Osteoblast (primary cell): ENCODE measurements around the gene NRCAM. TPM values are rescaled to one million over a fixed set of nuclear protein-coding genes. Genes with fewer than 3 reads are reported as not detected.

Experiments used
- DNase-seq: peaks from one replicate; pipeline ENCODE4 v3.0.0; 2011; ENCODE audit warnings: low spot score, mixed read lengths; ENCODE audit not compliant: insufficient read length; ENCODE audit errors: missing footprints
- H2AFZ ChIP-seq: 2 replicates; pipeline ENCODE4 v1.6.0; 2011; ENCODE audit warnings: mild to moderate bottlenecking, low read length
- H3K27ac ChIP-seq: 2 replicates; pipeline ENCODE4 v1.5.1; 2011; ENCODE audit warnings: mild to moderate bottlenecking, low read depth, low read length, moderate library complexity
- H3K27me3 ChIP-seq: 2 replicates; pipeline ENCODE4 v1.6.0; 2012; ENCODE audit warnings: mild to moderate bottlenecking, control low read depth, inconsistent platforms, low read length, moderate library complexity; ENCODE audit not compliant: insufficient read depth
- H3K36me3 ChIP-seq: 2 replicates; pipeline ENCODE4 v1.5.1; 2011; ENCODE audit warnings: mild to moderate bottlenecking, low read length, control low read depth, moderate library complexity; ENCODE audit not compliant: insufficient read depth
- H3K4me1 ChIP-seq: 2 replicates; pipeline ENCODE4 v1.5.1; 2011; ENCODE audit warnings: mild to moderate bottlenecking, low read length, control low read depth, moderate library complexity; ENCODE audit not compliant: insufficient read depth
- H3K4me2 ChIP-seq: 2 replicates; pipeline ENCODE4 v1.6.0; 2011; ENCODE audit warnings: mild to moderate bottlenecking, low read length; ENCODE audit not compliant: insufficient read depth
- H3K4me3 ChIP-seq: fragments of 200-600 bp; sonication (generic); 3 replicates; pipeline ENCODE4 v1.5.1; 2012; ENCODE audit warnings: mild to moderate bottlenecking, low read length, inconsistent platforms; ENCODE audit not compliant: insufficient read depth
- H3K79me2 ChIP-seq: 2 replicates; pipeline ENCODE4 v1.6.0; 2012; ENCODE audit warnings: mild to moderate bottlenecking, low read length, control low read depth, inconsistent platforms; ENCODE audit not compliant: insufficient read depth
- H3K9me3 ChIP-seq: 2 replicates; pipeline ENCODE4 v1.5.1; 2011; ENCODE audit warnings: low read depth, low read length, control low read depth
- H4K20me1 ChIP-seq: 2 replicates; pipeline ENCODE4 v1.6.0; 2012; ENCODE audit warnings: mild to moderate bottlenecking, low read length, control low read depth; ENCODE audit not compliant: insufficient read depth
- total RNA-seq: library from RNA; depleted of rRNA; stranded (reverse); fragments of >200 nt; gene quantifications from 2 replicates; pipeline ENCODE4 v1.2.3, GENCODE V29; 2012
- TF ChIP-seq, protein P1 (sequence below): IDR thresholded peaks from 2 replicates; pipeline ENCODE4 v1.5.1; 2011; ENCODE audit warnings: mild to moderate bottlenecking, low read depth, low read length, moderate library complexity; ENCODE audit errors: extremely low read depth

The NRCAM gene
- total RNA-seq, 1 donor, result 2.2 TPM

DNA sequence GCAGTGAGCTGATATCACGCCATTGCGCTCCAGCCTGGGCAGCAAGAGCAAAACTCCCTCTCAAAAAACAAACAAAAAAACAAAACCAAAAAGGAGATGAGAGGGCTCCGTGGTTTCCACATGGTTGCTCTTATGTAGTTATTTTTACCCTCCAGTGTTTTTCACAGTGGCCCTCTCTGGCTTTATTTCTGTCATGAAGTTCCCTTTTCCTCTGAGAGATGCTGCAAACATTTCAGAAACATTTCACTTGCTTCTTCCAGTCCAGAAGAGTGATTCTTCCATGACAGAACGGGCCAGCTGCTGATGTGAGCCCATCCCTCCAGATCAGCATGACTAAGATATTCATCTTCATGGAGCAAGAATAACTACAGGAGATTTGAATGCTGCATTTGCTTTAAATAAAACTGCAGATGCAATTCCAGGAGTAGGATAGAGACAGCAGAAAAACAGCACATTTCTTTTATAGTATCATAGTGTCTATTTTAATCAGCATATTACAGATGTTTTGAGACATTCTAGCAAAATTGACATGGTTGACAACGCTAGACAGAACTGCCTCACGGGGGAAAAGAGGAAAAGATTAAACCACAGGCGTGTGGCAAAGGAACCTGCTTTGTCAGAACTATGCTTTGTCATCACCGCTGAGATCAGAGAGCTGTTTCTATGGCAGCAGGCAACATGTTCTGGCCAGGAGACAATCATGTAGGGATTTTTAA lies 40.3 kb downstream of the NRCAM start:
- no peaks in the 10 kb centered on the region for H3K27me3 ChIP-seq
- H2AFZ ChIP-seq, result no peak overlapping the region
- peak overlapping the region; percentile 47 for H3K4me2 ChIP-seq
- TF ChIP-seq, protein P1, sequence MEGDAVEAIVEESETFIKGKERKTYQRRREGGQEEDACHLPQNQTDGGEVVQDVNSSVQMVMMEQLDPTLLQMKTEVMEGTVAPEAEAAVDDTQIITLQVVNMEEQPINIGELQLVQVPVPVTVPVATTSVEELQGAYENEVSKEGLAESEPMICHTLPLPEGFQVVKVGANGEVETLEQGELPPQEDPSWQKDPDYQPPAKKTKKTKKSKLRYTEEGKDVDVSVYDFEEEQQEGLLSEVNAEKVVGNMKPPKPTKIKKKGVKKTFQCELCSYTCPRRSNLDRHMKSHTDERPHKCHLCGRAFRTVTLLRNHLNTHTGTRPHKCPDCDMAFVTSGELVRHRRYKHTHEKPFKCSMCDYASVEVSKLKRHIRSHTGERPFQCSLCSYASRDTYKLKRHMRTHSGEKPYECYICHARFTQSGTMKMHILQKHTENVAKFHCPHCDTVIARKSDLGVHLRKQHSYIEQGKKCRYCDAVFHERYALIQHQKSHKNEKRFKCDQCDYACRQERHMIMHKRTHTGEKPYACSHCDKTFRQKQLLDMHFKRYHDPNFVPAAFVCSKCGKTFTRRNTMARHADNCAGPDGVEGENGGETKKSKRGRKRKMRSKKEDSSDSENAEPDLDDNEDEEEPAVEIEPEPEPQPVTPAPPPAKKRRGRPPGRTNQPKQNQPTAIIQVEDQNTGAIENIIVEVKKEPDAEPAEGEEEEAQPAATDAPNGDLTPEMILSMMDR, result no peak
- H3K36me3 ChIP-seq, result no peaks in the 10 kb centered on the region
- H3K4me3 ChIP-seq, result no peak overlapping the region
- H3K4me1 ChIP-seq, result peaks cover 13% of the 10 kb centered on the region
- H3K27ac ChIP-seq, result peak overlapping the region; percentile 60
- DNase-seq, result peak; percentile 57
- H3K9me3 ChIP-seq, result no peaks in the 10 kb centered on the region
- H4K20me1 ChIP-seq, result no peaks in the 10 kb centered on the region
- H3K79me2 ChIP-seq, result no peaks in the 10 kb centered on the region

DNA sequence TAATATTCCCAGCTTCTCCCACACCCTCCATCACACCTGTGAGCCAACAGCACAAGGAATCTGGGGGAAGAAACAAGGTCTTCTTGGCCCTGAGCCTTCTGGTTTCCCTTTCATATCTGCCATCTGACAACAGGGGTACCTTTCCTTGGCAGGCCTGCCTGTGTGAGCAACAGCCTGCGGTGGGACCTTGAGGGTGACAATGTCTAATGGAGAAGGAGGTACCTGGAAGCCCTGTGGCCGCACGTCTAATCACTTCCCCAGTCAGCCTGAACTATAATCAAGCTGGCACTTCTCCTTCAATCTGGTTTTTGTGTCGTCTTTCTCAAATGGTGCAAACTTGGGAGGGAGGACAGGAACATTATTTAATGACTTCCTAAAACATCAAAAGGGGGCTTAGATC lies 41.2 kb downstream of the NRCAM start:
- Histone ChIP-seq H3K27ac (no peak overlapping the region), H3K4me3 (no peak overlapping the region), H4K20me1 (no peaks in the 10 kb centered on the region), H2AFZ (no peak overlapping the region), H3K79me2 (no peaks in the 10 kb centered on the region), H3K4me2 (no peak overlapping the region), H3K9me3 (no peaks in the 10 kb centered on the region), H3K4me1 (peaks cover 8% of the 10 kb centered on the region), H3K36me3 (no peaks in the 10 kb centered on the region), H3K27me3 (no peaks in the 10 kb centered on the region)
- TF ChIP-seq, protein P1, result no peak
- no peak for DNase-seq

DNA sequence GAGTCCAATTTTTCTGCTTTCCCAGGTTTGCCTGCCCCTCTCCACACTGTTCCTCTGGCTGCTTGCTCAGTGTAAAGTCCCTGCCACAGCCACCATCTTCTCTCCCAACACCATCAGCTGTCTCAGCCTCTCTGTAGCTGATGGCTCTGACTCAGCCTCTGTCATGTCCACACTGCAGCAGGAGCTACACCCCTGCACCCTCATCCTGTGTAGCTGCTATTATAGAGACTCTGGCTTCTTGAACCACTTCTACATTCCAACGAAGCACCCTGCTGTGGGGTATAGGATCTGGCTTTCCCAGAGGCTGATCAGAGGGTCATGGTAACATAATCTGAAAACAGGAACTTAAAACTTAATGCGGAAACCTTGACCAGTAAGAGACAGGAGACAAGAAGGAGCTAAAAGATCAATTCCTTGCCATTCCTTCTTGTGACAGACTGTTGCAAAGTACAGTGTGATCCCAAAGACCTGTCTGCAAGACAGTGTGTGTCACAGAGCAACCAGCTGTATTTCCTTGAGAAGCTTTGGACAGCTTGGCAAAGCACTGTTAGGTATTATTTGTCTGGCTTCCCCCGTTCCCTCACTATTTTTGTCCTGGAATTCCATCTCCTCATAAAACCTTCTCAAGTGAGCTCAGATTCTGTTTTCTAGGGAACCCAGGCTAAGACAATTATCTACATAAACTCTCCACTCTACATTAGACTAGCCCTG lies 42.3 kb downstream of the NRCAM start:
- no peak overlapping the region for H3K4me3 ChIP-seq
- H3K4me1 ChIP-seq, result peaks cover 3% of the 10 kb centered on the region
- no peaks in the 10 kb centered on the region for H3K9me3 ChIP-seq
- H3K4me2 ChIP-seq, result no peak overlapping the region
- no peak overlapping the region for H3K27ac ChIP-seq
- no peaks in the 10 kb centered on the region for H3K36me3 ChIP-seq
- H3K79me2 ChIP-seq, result no peaks in the 10 kb centered on the region
- TF ChIP-seq, protein P1, result no peak
- H4K20me1 ChIP-seq, result no peaks in the 10 kb centered on the region
- DNase-seq, result peak; percentile 48
- peak overlapping the region; percentile 11 for H2AFZ ChIP-seq
- no peaks in the 10 kb centered on the region for H3K27me3 ChIP-seq

DNA sequence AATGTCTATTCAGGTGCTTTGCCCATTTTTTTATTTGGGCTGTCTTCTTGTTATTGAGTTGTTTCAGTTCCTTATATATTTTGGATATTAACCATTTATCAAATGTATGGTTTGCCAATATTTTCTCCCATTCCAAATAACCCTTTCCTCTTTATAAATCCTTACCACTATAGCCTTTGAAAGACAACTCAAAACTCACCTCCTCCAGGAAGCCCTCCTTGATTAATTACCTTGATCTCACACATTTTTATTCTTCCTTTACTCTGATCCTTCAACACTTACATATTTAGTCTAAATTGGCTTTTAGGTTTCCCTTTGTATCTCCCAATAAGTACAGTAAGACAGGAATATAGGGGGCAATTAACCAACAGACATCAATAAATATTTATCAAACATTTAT lies 42.9 kb downstream of the NRCAM start:
- peak; percentile 34 for DNase-seq
- no peak overlapping the region for H3K27ac ChIP-seq
- no peak overlapping the region for H3K4me3 ChIP-seq
- H3K9me3 ChIP-seq, result no peaks in the 10 kb centered on the region
- H3K79me2 ChIP-seq, result no peaks in the 10 kb centered on the region
- H3K4me1 ChIP-seq, result peaks cover 3% of the 10 kb centered on the region
- TF ChIP-seq, protein P1, result no peak
- H4K20me1 ChIP-seq, result no peaks in the 10 kb centered on the region
- no peaks in the 10 kb centered on the region for H3K36me3 ChIP-seq
- no peak overlapping the region for H3K4me2 ChIP-seq
- no peaks in the 10 kb centered on the region for H3K27me3 ChIP-seq
- H2AFZ ChIP-seq, result no peak overlapping the region
